Right lobe of liver (tissue), 6 donors: ENCODE measurements around the gene VRK2. TPM values are rescaled to one million over a fixed set of nuclear protein-coding genes. Genes with fewer than 3 reads are reported as not detected.
A peak's percentile ranks its signal among the peaks of the same experiment; 100 is the strongest.

Experiments
- ATAC-seq, 4 donors: fragments of 200-7000 bp; cut with Tn5 transposase; one replicate each; pipeline ENCODE4 v1.9.1; 2020; ENCODE audit warnings: mild to moderate bottlenecking in 4 of 4, moderate library complexity in 4 of 4
- DNase-seq, 3 donors: peaks; one replicate each; pipeline ENCODE4 v3.0.0-alpha.2; 2020
- H3K27ac ChIP-seq, 3 donors: fragments of 200-600 bp; one replicate each; pipeline ENCODE4 v1.8.0; 2022
- H3K27me3 ChIP-seq, 2 donors: fragments of 200-600 bp; one replicate each; pipeline ENCODE4 v1.8.0; 2022
- H3K36me3 ChIP-seq, 4 donors: fragments of 200-600 bp; sonication (generic) in 1 of 4; one replicate each; pipeline versions ENCODE4 v1.5.1 to v1.8.0; 2017 to 2022; ENCODE audit warnings: control low read depth in 1 of 4
- H3K4me1 ChIP-seq, 4 donors: fragments of 200-600 bp; sonication (generic) in 1 of 4; one replicate each; pipeline versions ENCODE4 v1.5.1 to v1.8.0; 2017 to 2022; ENCODE audit warnings: control low read depth in 1 of 4
- H3K4me3 ChIP-seq, 3 donors: fragments of 200-600 bp; one replicate each; pipeline ENCODE4 v1.8.0; 2022
- H3K9me3 ChIP-seq, 4 donors: fragments of 200-600 bp; sonication (generic) in 1 of 4; one replicate each; pipeline versions ENCODE4 v1.5.1 to v1.8.0; 2017 to 2022; ENCODE audit warnings: control low read depth in 1 of 4
- CTCF ChIP-seq, 4 donors: fragments of 200-600 bp in 3 of 4; fragments of 450-650 bp in 1 of 4; IDR thresholded peaks; one replicate each; pipeline versions ENCODE4 v1.5.1 to v1.8.0; 2016 to 2022; ENCODE audit warnings: antibody characterized with exemption in 4 of 4, mild to moderate bottlenecking in 2 of 4
- POLR2A ChIP-seq: fragments of 450-650 bp; IDR thresholded peaks from one replicate; pipeline ENCODE4 v1.6.1; 2017; ENCODE audit warnings: antibody characterized with exemption, mild to moderate bottlenecking
- WGBS: methylation state at CpG from one replicate; pipeline ENCODE4 v1.1.6; 2018; ENCODE audit warnings: low coverage, low lambda C conversion rate; ENCODE audit not compliant: insufficient coverage; ENCODE audit errors: missing lambda C conversion rate; 5-methylcytosine and 5-hydroxymethylcytosine counted together
- intact Hi-C, 2 donors: fragments of 100-400 bp; cut with DNase I; formaldehyde crosslinking; loops; one replicate each; pipeline versions ENCODE4 v1.11.2 to v1.14.1; 2022
- total RNA-seq, 6 experiments: library from RNA; depleted of rRNA in 2 of 6; stranded (reverse); fragments of >200 nt in 2 of 6; fragmentation: NEBNext Ultra II Directional in 3 of 6; extraction: Animal tissue kit (Norgen Biotek cat#: 25700) in 3 of 6; gene quantifications; one replicate each; pipeline versions ENCODE4 v1.1.0 to v1.2.4, GENCODE V29; 2016 to 2023
- donor health status: DM: no; HTN: yes; CAD: no.
- donor health status: DM: no; HTN: no; CAD: no.
- donor health status: DM: no; HTN: no; CAD: no.
- donor health status: DM: no; HTN: yes; CAD: no.
- donor health status: DM: no; HTN: yes; CAD: no.

The VRK2 gene
- total RNA-seq, 6 experiments from 2014 or later = 7.7 to 13.0 (median 10.2) TPM

- Histone ChIP-seq H3K27me3 (no peaks in the 10 kb centered on the region), H3K9me3 (no peaks in the 10 kb centered on the region), H3K4me1 (peaks cover 0 to 13% (median 5%) of the 10 kb centered on the region in 4 donors), H3K27ac (peak overlapping the region; percentile 82 to 92 (median 86)), H3K36me3 (no peaks in the 10 kb centered on the region), H3K4me3 (peak overlapping the region; percentile 68 to 85 (median 71))
- 6% methylated on average over 5 of the region's 14 CpGs for WGBS
- intact Hi-C loops = no loop called here
- DNase-seq (no peak), ATAC-seq (peak in 1 of 4 donors; percentile 39)
- TF ChIP-seq CTCF (IDR thresholded peaks at IDR 0.05) = no peak
- no peak for TF ChIP-seq POLR2A
These were observed 346 bp upstream of the VRK2 start for GRCh38 chr2:58046335-58046584.

- no peaks in the 10 kb centered on the region for H3K27me3 ChIP-seq
- H3K36me3 ChIP-seq = no peaks in the 10 kb centered on the region
- WGBS = 33% methylated on average over 11 of the region's 13 CpGs
- DNase-seq (no peak), ATAC-seq (peak in 1 of 4 donors; percentile 38)
- peak overlapping the region; percentile 68 to 85 (median 71) for H3K4me3 ChIP-seq
- peak overlapping the region; percentile 82 to 92 (median 86) for H3K27ac ChIP-seq
- no peak for TF ChIP-seq POLR2A
- no peak for TF ChIP-seq CTCF (IDR thresholded peaks at IDR 0.05)
- H3K4me1 ChIP-seq = peaks cover 0 to 13% (median 5%) of the 10 kb centered on the region in 4 donors
- no peaks in the 10 kb centered on the region for H3K9me3 ChIP-seq
- intact Hi-C loops = no loop called here
These were observed 848 bp downstream of the VRK2 start for GRCh38 chr2:58047373-58047935.

GRCh38 chr2:58047961-58048360 lies 1.4 kb downstream of the VRK2 start:
- 57% methylated on average over 3 of the region's 3 CpGs for WGBS

GRCh38 chr2:58051445-58051844 lies 4.8 kb downstream of the VRK2 start:
- TF ChIP-seq CTCF (IDR thresholded peaks at IDR 0.05) (no peak), POLR2A (no peak)
- Histone ChIP-seq H3K4me3 (no peak overlapping the region), H3K9me3 (no peaks in the 10 kb centered on the region), H3K4me1 (peaks cover 0 to 7% (median 3%) of the 10 kb centered on the region in 4 donors), H3K27ac (no peak overlapping the region), H3K27me3 (no peaks in the 10 kb centered on the region), H3K36me3 (no peaks in the 10 kb centered on the region)
- DNase-seq (no peak), ATAC-seq (no peak)
- 82% methylated on average over 3 of the region's 3 CpGs for WGBS
- intact Hi-C loops = no loop called here

More at GRCh38 chr2:58047961-58048360, 1.4 kb downstream of the VRK2 start:
- Histone ChIP-seq H3K9me3 (no peaks in the 10 kb centered on the region), H3K27me3 (no peaks in the 10 kb centered on the region), H3K27ac (no peak overlapping the region), H3K4me1 (peaks cover 0 to 13% (median 5%) of the 10 kb centered on the region in 4 donors), H3K36me3 (no peaks in the 10 kb centered on the region), H3K4me3 (no peak overlapping the region)
- ATAC-seq (no peak), DNase-seq (no peak)
- TF ChIP-seq CTCF (IDR thresholded peaks at IDR 0.05) = no peak
- intact Hi-C loops = no loop called here

GRCh38 chr2:58052978-58053377 lies 6.4 kb downstream of the VRK2 start:
- Histone ChIP-seq H3K27me3 (no peaks in the 10 kb centered on the region), H3K27ac (no peak overlapping the region), H3K9me3 (no peaks in the 10 kb centered on the region), H3K4me3 (no peak overlapping the region), H3K36me3 (peaks cover 0 to 4% (median 0%) of the 10 kb centered on the region in 4 donors), H3K4me1 (peaks cover 0 to 1% (median under 1%) of the 10 kb centered on the region in 4 donors)
- TF ChIP-seq CTCF (IDR thresholded peaks at IDR 0.05) (no peak), POLR2A (no peak)
- DNase-seq (no peak), ATAC-seq (no peak)
- intact Hi-C loops = no loop called here
- WGBS = 88% methylated on average over 1 of the region's 1 CpG
